ENCODE measurements around the gene CYP27B1. TPM values are rescaled to one million over a fixed set of nuclear protein-coding genes. Genes with fewer than 3 reads are reported as not detected.

CYP27B1 gene
- total and polyA plus RNA-seq, 2 experiments from 2014 or later: 1.1 to 2.7 TPM

DNA sequence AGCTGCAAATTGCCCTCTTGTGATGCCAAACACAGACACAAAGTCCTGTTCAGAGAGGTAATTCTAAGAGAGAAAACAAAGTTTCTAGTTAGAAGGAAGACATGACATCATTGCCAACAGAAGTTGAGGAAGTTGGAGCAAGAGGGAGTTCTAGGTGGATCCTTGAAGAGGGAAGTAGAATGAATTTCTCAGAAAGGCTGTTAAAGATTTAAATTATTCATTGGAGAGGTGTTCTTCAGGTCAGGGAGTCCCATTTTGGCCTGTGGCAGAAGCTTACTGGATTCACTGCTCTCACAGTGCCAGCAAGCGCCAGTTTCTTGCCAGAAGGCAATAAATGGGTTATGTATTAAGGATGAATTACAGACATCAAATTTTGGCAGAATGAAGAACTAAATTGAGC, 31.1 kb upstream of the CYP27B1 start (continued):
- TF ChIP-seq, protein P1, sequence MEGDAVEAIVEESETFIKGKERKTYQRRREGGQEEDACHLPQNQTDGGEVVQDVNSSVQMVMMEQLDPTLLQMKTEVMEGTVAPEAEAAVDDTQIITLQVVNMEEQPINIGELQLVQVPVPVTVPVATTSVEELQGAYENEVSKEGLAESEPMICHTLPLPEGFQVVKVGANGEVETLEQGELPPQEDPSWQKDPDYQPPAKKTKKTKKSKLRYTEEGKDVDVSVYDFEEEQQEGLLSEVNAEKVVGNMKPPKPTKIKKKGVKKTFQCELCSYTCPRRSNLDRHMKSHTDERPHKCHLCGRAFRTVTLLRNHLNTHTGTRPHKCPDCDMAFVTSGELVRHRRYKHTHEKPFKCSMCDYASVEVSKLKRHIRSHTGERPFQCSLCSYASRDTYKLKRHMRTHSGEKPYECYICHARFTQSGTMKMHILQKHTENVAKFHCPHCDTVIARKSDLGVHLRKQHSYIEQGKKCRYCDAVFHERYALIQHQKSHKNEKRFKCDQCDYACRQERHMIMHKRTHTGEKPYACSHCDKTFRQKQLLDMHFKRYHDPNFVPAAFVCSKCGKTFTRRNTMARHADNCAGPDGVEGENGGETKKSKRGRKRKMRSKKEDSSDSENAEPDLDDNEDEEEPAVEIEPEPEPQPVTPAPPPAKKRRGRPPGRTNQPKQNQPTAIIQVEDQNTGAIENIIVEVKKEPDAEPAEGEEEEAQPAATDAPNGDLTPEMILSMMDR (conservative IDR thresholded peaks at IDR 0.05; ENCODE audit: low read depth in 2 of 2): no peak
- no peak for TF ChIP-seq EZH2phosphoT487 (IDR thresholded peaks at IDR 0.05; ENCODE audit: unreplicated experiment)
- no peak for TF ChIP-seq CREB1 (CRISPR knock-in tag; IDR thresholded peaks at IDR 0.05; ENCODE audit: low read depth)
- TF ChIP-seq, protein P2, sequence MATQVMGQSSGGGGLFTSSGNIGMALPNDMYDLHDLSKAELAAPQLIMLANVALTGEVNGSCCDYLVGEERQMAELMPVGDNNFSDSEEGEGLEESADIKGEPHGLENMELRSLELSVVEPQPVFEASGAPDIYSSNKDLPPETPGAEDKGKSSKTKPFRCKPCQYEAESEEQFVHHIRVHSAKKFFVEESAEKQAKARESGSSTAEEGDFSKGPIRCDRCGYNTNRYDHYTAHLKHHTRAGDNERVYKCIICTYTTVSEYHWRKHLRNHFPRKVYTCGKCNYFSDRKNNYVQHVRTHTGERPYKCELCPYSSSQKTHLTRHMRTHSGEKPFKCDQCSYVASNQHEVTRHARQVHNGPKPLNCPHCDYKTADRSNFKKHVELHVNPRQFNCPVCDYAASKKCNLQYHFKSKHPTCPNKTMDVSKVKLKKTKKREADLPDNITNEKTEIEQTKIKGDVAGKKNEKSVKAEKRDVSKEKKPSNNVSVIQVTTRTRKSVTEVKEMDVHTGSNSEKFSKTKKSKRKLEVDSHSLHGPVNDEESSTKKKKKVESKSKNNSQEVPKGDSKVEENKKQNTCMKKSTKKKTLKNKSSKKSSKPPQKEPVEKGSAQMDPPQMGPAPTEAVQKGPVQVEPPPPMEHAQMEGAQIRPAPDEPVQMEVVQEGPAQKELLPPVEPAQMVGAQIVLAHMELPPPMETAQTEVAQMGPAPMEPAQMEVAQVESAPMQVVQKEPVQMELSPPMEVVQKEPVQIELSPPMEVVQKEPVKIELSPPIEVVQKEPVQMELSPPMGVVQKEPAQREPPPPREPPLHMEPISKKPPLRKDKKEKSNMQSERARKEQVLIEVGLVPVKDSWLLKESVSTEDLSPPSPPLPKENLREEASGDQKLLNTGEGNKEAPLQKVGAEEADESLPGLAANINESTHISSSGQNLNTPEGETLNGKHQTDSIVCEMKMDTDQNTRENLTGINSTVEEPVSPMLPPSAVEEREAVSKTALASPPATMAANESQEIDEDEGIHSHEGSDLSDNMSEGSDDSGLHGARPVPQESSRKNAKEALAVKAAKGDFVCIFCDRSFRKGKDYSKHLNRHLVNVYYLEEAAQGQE (IDR thresholded peaks at IDR 0.05; ENCODE audit: unreplicated experiment): no peak
- TF ChIP-seq EZH2 (IDR thresholded peaks at IDR 0.05; ENCODE audit: low read depth, unreplicated experiment): no peak
- no peak for TF ChIP-seq POLR2AphosphoS5 (IDR thresholded peaks at IDR 0.05; ENCODE audit: low read depth)
- TF ChIP-seq ZNF331 (CRISPR knock-in tag; IDR thresholded peaks at IDR 0.05; ENCODE audit: low read depth): no peak
- TF ChIP-seq JUNB (IDR thresholded peaks at IDR 0.05; ENCODE audit: unreplicated experiment): no peak

DNA sequence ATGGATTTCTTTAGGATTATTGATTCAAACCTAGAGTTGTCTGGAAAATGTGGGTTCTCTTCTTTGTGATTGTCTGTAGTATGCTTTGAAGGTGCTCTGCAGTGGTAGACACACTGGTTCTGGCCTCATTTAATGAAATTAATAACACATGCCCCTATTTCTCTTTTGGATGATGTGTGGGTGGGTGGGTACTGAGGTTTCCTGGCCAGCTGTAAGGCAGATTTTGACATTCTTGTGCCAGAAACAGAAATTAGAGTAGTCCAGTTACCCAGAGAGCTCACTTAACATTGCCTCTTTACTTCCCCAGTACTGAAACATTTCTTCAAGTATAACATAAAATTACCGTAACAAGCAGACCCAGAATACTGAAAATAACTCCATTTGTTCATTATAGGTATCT, 30.1 kb upstream of the CYP27B1 start:
- H3K36me3 ChIP-seq (ENCODE audit: insufficient read depth): peaks cover 39% of the 10 kb centered on the region
- ATAC-seq: no peak
- TF ChIP-seq ZNF331 (CRISPR knock-in tag; IDR thresholded peaks at IDR 0.05; ENCODE audit: low read depth) (no peak), POLR2AphosphoS5 (IDR thresholded peaks at IDR 0.05; ENCODE audit: low read depth) (no peak), EZH2 (IDR thresholded peaks at IDR 0.05; ENCODE audit: low read depth, unreplicated experiment) (no peak), NANOG (IDR thresholded peaks at IDR 0.05; ENCODE audit: borderline replicate concordance) (no peak), STAT1 (IDR thresholded peaks at IDR 0.05; ENCODE audit: unreplicated experiment) (no peak)
- TF ChIP-seq, protein P3, sequence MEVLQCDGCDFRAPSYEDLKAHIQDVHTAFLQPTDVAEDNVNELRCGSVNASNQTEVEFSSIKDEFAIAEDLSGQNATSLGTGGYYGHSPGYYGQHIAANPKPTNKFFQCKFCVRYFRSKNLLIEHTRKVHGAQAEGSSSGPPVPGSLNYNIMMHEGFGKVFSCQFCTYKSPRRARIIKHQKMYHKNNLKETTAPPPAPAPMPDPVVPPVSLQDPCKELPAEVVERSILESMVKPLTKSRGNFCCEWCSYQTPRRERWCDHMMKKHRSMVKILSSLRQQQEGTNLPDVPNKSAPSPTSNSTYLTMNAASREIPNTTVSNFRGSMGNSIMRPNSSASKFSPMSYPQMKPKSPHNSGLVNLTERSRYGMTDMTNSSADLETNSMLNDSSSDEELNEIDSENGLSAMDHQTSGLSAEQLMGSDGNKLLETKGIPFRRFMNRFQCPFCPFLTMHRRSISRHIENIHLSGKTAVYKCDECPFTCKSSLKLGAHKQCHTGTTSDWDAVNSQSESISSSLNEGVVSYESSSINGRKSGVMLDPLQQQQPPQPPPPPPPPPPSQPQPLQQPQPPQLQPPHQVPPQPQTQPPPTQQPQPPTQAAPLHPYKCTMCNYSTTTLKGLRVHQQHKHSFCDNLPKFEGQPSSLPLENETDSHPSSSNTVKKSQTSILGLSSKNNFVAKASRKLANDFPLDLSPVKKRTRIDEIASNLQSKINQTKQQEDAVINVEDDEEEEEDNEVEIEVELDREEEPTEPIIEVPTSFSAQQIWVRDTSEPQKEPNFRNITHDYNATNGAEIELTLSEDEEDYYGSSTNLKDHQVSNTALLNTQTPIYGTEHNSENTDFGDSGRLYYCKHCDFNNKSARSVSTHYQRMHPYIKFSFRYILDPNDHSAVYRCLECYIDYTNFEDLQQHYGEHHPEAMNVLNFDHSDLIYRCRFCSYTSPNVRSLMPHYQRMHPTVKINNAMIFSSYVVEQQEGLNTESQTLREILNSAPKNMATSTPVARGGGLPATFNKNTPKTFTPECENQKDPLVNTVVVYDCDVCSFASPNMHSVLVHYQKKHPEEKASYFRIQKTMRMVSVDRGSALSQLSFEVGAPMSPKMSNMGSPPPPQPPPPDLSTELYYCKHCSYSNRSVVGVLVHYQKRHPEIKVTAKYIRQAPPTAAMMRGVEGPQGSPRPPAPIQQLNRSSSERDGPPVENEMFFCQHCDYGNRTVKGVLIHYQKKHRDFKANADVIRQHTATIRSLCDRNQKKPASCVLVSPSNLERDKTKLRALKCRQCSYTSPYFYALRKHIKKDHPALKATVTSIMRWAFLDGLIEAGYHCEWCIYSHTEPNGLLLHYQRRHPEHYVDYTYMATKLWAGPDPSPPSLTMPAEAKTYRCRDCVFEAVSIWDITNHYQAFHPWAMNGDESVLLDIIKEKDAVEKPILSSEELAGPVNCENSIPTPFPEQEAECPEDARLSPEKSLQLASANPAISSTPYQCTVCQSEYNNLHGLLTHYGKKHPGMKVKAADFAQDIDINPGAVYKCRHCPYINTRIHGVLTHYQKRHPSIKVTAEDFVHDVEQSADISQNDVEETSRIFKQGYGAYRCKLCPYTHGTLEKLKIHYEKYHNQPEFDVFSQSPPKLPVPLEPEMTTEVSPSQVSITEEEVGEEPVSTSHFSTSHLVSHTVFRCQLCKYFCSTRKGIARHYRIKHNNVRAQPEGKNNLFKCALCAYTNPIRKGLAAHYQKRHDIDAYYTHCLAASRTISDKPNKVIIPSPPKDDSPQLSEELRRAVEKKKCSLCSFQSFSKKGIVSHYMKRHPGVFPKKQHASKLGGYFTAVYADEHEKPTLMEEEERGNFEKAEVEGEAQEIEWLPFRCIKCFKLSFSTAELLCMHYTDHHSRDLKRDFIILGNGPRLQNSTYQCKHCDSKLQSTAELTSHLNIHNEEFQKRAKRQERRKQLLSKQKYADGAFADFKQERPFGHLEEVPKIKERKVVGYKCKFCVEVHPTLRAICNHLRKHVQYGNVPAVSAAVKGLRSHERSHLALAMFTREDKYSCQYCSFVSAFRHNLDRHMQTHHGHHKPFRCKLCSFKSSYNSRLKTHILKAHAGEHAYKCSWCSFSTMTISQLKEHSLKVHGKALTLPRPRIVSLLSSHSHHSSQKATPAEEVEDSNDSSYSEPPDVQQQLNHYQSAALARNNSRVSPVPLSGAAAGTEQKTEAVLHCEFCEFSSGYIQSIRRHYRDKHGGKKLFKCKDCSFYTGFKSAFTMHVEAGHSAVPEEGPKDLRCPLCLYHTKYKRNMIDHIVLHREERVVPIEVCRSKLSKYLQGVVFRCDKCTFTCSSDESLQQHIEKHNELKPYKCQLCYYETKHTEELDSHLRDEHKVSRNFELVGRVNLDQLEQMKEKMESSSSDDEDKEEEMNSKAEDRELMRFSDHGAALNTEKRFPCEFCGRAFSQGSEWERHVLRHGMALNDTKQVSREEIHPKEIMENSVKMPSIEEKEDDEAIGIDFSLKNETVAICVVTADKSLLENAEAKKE (CRISPR knock-in tag; IDR thresholded peaks at IDR 0.05): no peak

More for the DNA sequence above, 30.1 kb upstream of the CYP27B1 start:
- Histone ChIP-seq H3K9me2 (ENCODE audit: insufficient read depth) (no peaks in the 10 kb centered on the region), H4K20me1 (replicated peaks; ENCODE audit: insufficient read depth) (peaks cover 4% of the 10 kb centered on the region), H2AFZ (no peak overlapping the region), H3K4me3 (no peak overlapping the region), H3K4me2 (no peak overlapping the region), H3K27ac (ENCODE audit: low read depth) (no peak overlapping the region), H3K4me1 (ENCODE audit: insufficient read depth) (no peaks in the 10 kb centered on the region), H3K79me2 (replicated peaks; ENCODE audit: insufficient read depth) (no peaks in the 10 kb centered on the region), H3F3A (replicated peaks; ENCODE audit: low read depth) (no peaks in the 10 kb centered on the region), H3K27me3 (ENCODE audit: insufficient read depth) (no peaks in the 10 kb centered on the region)
- Mint-ChIP-seq H3K27ac (no peak overlapping the region), H3K4me1 (no peaks in the 10 kb centered on the region), H3K36me3 (ENCODE audit: low read depth) (peaks cover 46% of the 10 kb centered on the region), H3K4me3 (no peak overlapping the region), H3K27me3 (ENCODE audit: insufficient read depth, low read depth, poor library complexity) (no peaks in the 10 kb centered on the region), H3K9me3 (no peaks in the 10 kb centered on the region)
- no peak for DNase-seq (ENCODE audit: low spot score)
